ENCODE results near the gene ARSB. TPM values are rescaled to one million over a fixed set of nuclear protein-coding genes. Genes with fewer than 3 reads are reported as not detected.

ARSB gene
- polyA plus RNA-seq, 4 donors = 0.54 to 17.9 (median 1.9) TPM

DNA sequence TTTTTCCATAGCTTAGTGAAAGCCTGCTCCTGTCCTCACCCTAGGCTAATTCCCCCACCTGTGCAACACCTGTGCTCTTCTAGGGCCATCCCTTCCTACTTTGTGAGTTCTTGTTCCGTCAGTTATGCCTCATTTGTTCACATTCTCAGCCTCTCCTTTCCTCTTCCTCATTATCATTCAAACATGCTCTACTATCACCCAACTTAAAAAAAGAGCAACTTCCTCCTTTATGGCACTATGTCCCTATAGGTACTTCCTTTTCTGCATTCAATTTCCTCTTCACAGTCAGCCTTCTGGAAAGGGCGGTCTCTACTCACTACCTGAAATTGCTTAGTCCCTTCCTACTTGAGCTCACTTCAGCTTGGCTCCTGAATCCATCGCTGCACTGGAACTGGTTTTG is 224.7 kb downstream of the ARSB start:
- H3K4me1 ChIP-seq (ENCODE audit: control insufficient read depth in 3 of 3, insufficient read depth in 2 of 3, low read depth in 1 of 3, low read length in 2 of 3) = peaks cover 0 to under 1% (median 0%) of the 10 kb centered on the region in 3 donors
- H3K4me3 ChIP-seq (ENCODE audit: low read depth in 1 of 3, low read length in 3 of 3) = no peak overlapping the region
- peaks cover 0 to 6% of the 10 kb centered on the region in 2 donors for H3K9me3 ChIP-seq (ENCODE audit: control insufficient read depth in 2 of 2, insufficient read depth in 1 of 2, low read depth in 1 of 2, low read length in 1 of 2)
- no peaks in the 10 kb centered on the region for H3K36me3 ChIP-seq (ENCODE audit: control insufficient read depth in 3 of 3, insufficient read depth in 2 of 3, low read depth in 1 of 3, low read length in 3 of 3)
- H3K27ac ChIP-seq (ENCODE audit: low read depth in 1 of 3, low read length in 2 of 3) = no peak overlapping the region
- FAIRE-seq (no peak), DNase-seq (no peak)
- no peaks in the 10 kb centered on the region for H3K27me3 ChIP-seq (ENCODE audit: control insufficient read depth in 3 of 3, insufficient read depth in 3 of 3, low read length in 3 of 3)
- 86 to 89% (median 88%) methylated on average over 3 of the region's 3 CpGs for WGBS, 3 donors

DNA sequence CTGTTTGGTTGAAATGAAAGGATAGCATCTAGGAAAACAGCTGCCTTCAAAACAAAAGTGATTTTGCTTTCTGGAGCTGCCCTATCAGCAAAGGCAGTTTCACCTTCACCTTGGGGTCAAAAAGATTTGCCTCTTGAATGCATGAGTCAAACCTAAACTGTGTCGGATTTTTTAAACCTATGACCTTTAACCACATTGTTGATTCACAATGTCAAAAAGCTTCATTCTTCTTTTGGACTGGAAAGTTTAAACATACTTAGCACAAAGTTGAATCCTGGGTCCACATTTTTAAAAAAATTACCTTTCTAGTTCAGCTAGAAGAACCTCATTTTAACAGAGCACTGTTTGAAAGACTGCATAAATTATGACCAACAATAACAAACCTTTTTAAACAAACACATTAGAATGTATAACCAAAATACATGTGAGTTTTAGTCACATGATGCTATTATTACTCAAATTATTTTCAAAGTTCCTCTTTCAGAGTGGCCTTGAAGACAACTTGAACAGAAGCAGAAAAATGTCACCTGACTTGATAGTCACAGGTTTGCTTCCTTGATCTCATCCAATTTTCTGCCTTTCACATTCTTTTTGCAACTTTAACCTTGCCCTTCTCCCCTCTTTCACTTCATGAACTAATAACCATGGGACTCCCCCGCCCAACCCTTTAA is 226.8 kb downstream of the ARSB start:
- WGBS, 3 donors = 57 to 58% (median 58%) methylated on average over 2 of the region's 2 CpGs
- no peak overlapping the region for H3K4me3 ChIP-seq (ENCODE audit: low read depth in 1 of 3, low read length in 3 of 3)
- H3K36me3 ChIP-seq (ENCODE audit: control insufficient read depth in 3 of 3, insufficient read depth in 2 of 3, low read depth in 1 of 3, low read length in 3 of 3) = no peaks in the 10 kb centered on the region
- no peaks in the 10 kb centered on the region for H3K4me1 ChIP-seq (ENCODE audit: control insufficient read depth in 3 of 3, insufficient read depth in 2 of 3, low read depth in 1 of 3, low read length in 2 of 3)
- no peak overlapping the region for H3K27ac ChIP-seq (ENCODE audit: low read depth in 1 of 3, low read length in 2 of 3)
- DNase-seq (no peak), FAIRE-seq (no peak)
- H3K9me3 ChIP-seq (ENCODE audit: control insufficient read depth in 2 of 2, insufficient read depth in 1 of 2, low read depth in 1 of 2, low read length in 1 of 2) = peaks cover 0 to 4% of the 10 kb centered on the region in 2 donors
- no peaks in the 10 kb centered on the region for H3K27me3 ChIP-seq (ENCODE audit: control insufficient read depth in 3 of 3, insufficient read depth in 3 of 3, low read length in 3 of 3)

GRCh38 chr5:78757269-78758053 is 227.6 kb downstream of the ARSB start:
- no peaks in the 10 kb centered on the region for H3K4me1 ChIP-seq (ENCODE audit: control insufficient read depth in 3 of 3, insufficient read depth in 2 of 3, low read depth in 1 of 3, low read length in 2 of 3)
- 83 to 94% (median 87%) methylated on average over 7 of the region's 7 CpGs for WGBS, 3 donors
- no peak for DNase-seq
- H3K27me3 ChIP-seq (ENCODE audit: control insufficient read depth in 3 of 3, insufficient read depth in 3 of 3, low read length in 3 of 3) = no peaks in the 10 kb centered on the region
- H3K9me3 ChIP-seq (ENCODE audit: control insufficient read depth in 2 of 2, insufficient read depth in 1 of 2, low read depth in 1 of 2, low read length in 1 of 2) = peaks cover 0 to 4% of the 10 kb centered on the region in 2 donors
- no peak overlapping the region for H3K27ac ChIP-seq (ENCODE audit: low read depth in 1 of 3, low read length in 2 of 3)
- no peaks in the 10 kb centered on the region for H3K36me3 ChIP-seq (ENCODE audit: control insufficient read depth in 3 of 3, insufficient read depth in 2 of 3, low read depth in 1 of 3, low read length in 3 of 3)
- H3K4me3 ChIP-seq (ENCODE audit: low read depth in 1 of 3, low read length in 3 of 3) = no peak overlapping the region
- FAIRE-seq = no peak

DNA sequence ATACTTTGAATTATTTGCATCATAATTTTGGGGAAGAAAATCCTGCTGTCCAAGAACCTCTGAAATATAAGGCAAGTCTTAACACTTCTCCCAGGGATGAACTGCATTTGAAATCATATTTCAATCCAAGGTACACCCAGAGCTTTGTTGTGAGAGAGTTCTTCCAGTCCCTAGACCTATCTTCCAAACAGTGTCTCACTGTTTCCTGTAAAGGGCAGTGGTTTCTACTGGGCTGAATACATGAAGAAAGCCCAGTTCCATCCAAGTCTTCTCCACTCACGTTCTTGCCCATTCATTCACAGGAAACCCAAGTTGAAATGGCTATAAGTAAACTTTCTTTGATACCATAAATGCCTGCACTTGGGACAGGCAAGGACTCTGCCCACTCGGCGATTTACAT is 228.3 kb downstream of the ARSB start:
- H3K27ac ChIP-seq (ENCODE audit: low read depth in 1 of 3, low read length in 2 of 3) = no peak overlapping the region
- 69 to 85% (median 74%) methylated on average over 3 of the region's 3 CpGs for WGBS, 3 donors
- no peaks in the 10 kb centered on the region for H3K27me3 ChIP-seq (ENCODE audit: control insufficient read depth in 3 of 3, insufficient read depth in 3 of 3, low read length in 3 of 3)
- no peak overlapping the region for H3K4me3 ChIP-seq (ENCODE audit: low read depth in 1 of 3, low read length in 3 of 3)
- peaks cover 0 to 4% of the 10 kb centered on the region in 2 donors for H3K9me3 ChIP-seq (ENCODE audit: control insufficient read depth in 2 of 2, insufficient read depth in 1 of 2, low read depth in 1 of 2, low read length in 1 of 2)
- FAIRE-seq = no peak
- no peak for DNase-seq
- H3K36me3 ChIP-seq (ENCODE audit: control insufficient read depth in 3 of 3, insufficient read depth in 2 of 3, low read depth in 1 of 3, low read length in 3 of 3) = no peaks in the 10 kb centered on the region
- H3K4me1 ChIP-seq (ENCODE audit: control insufficient read depth in 3 of 3, insufficient read depth in 2 of 3, low read depth in 1 of 3, low read length in 2 of 3) = no peaks in the 10 kb centered on the region

DNA sequence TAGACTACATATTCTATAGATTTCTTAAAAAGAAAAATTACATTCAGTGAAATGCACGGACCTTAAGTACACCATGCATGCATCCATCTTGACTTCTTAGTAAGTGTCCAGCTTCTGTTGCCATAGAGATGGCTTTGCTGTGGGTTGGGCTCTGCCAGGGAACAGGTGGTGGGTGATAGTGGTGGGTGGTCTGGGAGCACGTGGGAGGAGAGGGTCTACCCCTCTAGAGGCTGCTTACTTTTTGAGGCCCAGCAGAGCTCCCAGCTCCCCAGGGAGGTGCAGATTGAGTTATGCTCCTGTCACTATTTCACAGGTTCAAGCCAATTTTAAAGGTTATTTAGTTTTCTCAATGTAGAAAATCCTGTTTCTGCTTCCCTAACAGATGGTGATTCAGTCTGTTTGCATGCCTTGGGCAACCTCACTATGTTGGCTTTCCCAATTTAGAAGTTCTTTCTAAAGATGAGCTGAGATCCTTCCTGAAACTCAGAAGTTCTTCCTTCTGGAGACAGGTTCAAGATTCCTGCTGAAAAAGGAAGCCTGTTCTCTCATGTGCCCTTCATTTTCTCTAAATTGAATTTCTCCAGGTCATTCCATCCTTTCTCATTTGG is 229.2 kb downstream of the ARSB start:
- Histone ChIP-seq H3K27me3 (ENCODE audit: control insufficient read depth in 3 of 3, insufficient read depth in 3 of 3, low read length in 3 of 3) (no peaks in the 10 kb centered on the region), H3K4me3 (ENCODE audit: low read depth in 1 of 3, low read length in 3 of 3) (no peak overlapping the region), H3K27ac (ENCODE audit: low read depth in 1 of 3, low read length in 2 of 3) (no peak overlapping the region), H3K9me3 (ENCODE audit: control insufficient read depth in 2 of 2, insufficient read depth in 1 of 2, low read depth in 1 of 2, low read length in 1 of 2) (peaks cover 0 to 4% of the 10 kb centered on the region in 2 donors), H3K36me3 (ENCODE audit: control insufficient read depth in 3 of 3, insufficient read depth in 2 of 3, low read depth in 1 of 3, low read length in 3 of 3) (no peaks in the 10 kb centered on the region), H3K4me1 (ENCODE audit: control insufficient read depth in 3 of 3, insufficient read depth in 2 of 3, low read depth in 1 of 3, low read length in 2 of 3) (no peaks in the 10 kb centered on the region)
- FAIRE-seq (no peak), DNase-seq (no peak)
- 64 to 69% (median 67%) methylated on average over 2 of the region's 2 CpGs for WGBS, 3 donors

DNA sequence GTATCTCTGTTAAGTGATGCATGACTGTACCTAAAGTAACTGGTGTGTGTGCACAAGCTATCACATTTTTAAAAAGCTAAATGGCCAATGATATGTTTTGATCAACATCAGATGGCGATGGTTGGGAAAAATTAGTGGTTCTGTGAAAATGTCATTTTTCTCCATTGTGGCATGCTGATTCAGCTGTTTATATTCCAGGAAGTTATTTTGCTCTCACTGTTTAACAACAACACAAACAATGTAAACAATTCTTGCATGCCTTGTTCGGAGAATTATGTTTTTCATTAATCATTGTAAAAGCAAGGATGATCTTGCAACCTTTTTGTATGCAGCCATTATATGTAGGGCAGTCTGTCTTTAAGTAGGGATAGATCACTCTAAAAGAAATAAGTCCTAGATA is 230.5 kb downstream of the ARSB start:
- Histone ChIP-seq H3K27ac (ENCODE audit: low read depth in 1 of 3, low read length in 2 of 3) (no peak overlapping the region), H3K4me3 (ENCODE audit: low read depth in 1 of 3, low read length in 3 of 3) (no peak overlapping the region), H3K9me3 (ENCODE audit: control insufficient read depth in 2 of 2, insufficient read depth in 1 of 2, low read depth in 1 of 2, low read length in 1 of 2) (peaks cover 0 to 3% of the 10 kb centered on the region in 2 donors), H3K27me3 (ENCODE audit: control insufficient read depth in 3 of 3, insufficient read depth in 3 of 3, low read length in 3 of 3) (no peaks in the 10 kb centered on the region), H3K4me1 (ENCODE audit: control insufficient read depth in 3 of 3, insufficient read depth in 2 of 3, low read depth in 1 of 3, low read length in 2 of 3) (no peaks in the 10 kb centered on the region), H3K36me3 (ENCODE audit: control insufficient read depth in 3 of 3, insufficient read depth in 2 of 3, low read depth in 1 of 3, low read length in 3 of 3) (no peaks in the 10 kb centered on the region)
- DNase-seq (no peak), FAIRE-seq (no peak)
- WGBS, 3 donors = 36 to 45% (median 36%) methylated on average over 2 of the region's 2 CpGs

GRCh38 chr5:78753093-78753531 is 232.0 kb downstream of the ARSB start:
- FAIRE-seq (no peak), DNase-seq (no peak)
- no peak overlapping the region for H3K27ac ChIP-seq (ENCODE audit: low read depth in 1 of 3, low read length in 2 of 3)
- no peaks in the 10 kb centered on the region for H3K36me3 ChIP-seq (ENCODE audit: control insufficient read depth in 3 of 3, insufficient read depth in 2 of 3, low read depth in 1 of 3, low read length in 3 of 3)
- H3K27me3 ChIP-seq (ENCODE audit: control insufficient read depth in 3 of 3, insufficient read depth in 3 of 3, low read length in 3 of 3) = no peaks in the 10 kb centered on the region
- 78 to 84% (median 78%) methylated on average over 4 of the region's 4 CpGs for WGBS, 3 donors
- no peak overlapping the region for H3K4me3 ChIP-seq (ENCODE audit: low read depth in 1 of 3, low read length in 3 of 3)
- no peaks in the 10 kb centered on the region for H3K4me1 ChIP-seq (ENCODE audit: control insufficient read depth in 3 of 3, insufficient read depth in 2 of 3, low read depth in 1 of 3, low read length in 2 of 3)
- H3K9me3 ChIP-seq (ENCODE audit: control insufficient read depth in 2 of 2, insufficient read depth in 1 of 2, low read depth in 1 of 2, low read length in 1 of 2) = no peaks in the 10 kb centered on the region

GRCh38 chr5:78751872-78752271 is 233.2 kb downstream of the ARSB start:
- no peaks in the 10 kb centered on the region for H3K36me3 ChIP-seq (ENCODE audit: control insufficient read depth in 3 of 3, insufficient read depth in 2 of 3, low read depth in 1 of 3, low read length in 3 of 3)
- H3K4me3 ChIP-seq (ENCODE audit: low read depth in 1 of 3, low read length in 3 of 3) = no peak overlapping the region
- H3K9me3 ChIP-seq (ENCODE audit: control insufficient read depth in 2 of 2, insufficient read depth in 1 of 2, low read depth in 1 of 2, low read length in 1 of 2) = no peaks in the 10 kb centered on the region
- no peak for FAIRE-seq
- H3K27ac ChIP-seq (ENCODE audit: low read depth in 1 of 3, low read length in 2 of 3) = no peak overlapping the region
- no peaks in the 10 kb centered on the region for H3K27me3 ChIP-seq (ENCODE audit: control insufficient read depth in 3 of 3, insufficient read depth in 3 of 3, low read length in 3 of 3)
- H3K4me1 ChIP-seq (ENCODE audit: control insufficient read depth in 3 of 3, insufficient read depth in 2 of 3, low read depth in 1 of 3, low read length in 2 of 3) = no peaks in the 10 kb centered on the region
- 61 to 85% (median 82%) methylated on average over 1 of the region's 1 CpG for WGBS, 3 donors
- no peak for DNase-seq

Data from small intestine (tissue), 7 donors.